Suprapubic skin (tissue), 4 donors: Measurements from ENCODE around the gene BCKDK.

ENCODE experiments used
- EP300 ChIP-seq: sonication (generic); formaldehyde crosslinking; IDR thresholded peaks from one replicate; pipeline ENCODE4 v1.6.1; 2017; ENCODE audit warnings: antibody characterized with exemption
- POLR2A ChIP-seq, 2 donors: fragments of 450-650 bp; IDR thresholded peaks; one replicate each; pipeline ENCODE4 v1.6.1; 2017; ENCODE audit warnings: antibody characterized with exemption in 2 of 2, mild to moderate bottlenecking in 2 of 2, moderate library complexity in 2 of 2
- POLR2AphosphoS5 ChIP-seq, 3 donors: sonication (generic); formaldehyde crosslinking; IDR thresholded peaks; one replicate each; pipeline ENCODE4 v1.6.1; 2017; ENCODE audit warnings: antibody characterized with exemption in 3 of 3
- TF ChIP-seq, protein P1 (sequence below), 2 donors: fragments of 200-600 bp in 1 of 2; fragments of 450-650 bp in 1 of 2; sonication (generic) in 1 of 2; IDR thresholded peaks; one replicate each; pipeline ENCODE4 v1.5.1; 2016 to 2019; ENCODE audit warnings: antibody characterized with exemption in 2 of 2, mild to moderate bottlenecking in 1 of 2, moderate library complexity in 1 of 2

DNA sequence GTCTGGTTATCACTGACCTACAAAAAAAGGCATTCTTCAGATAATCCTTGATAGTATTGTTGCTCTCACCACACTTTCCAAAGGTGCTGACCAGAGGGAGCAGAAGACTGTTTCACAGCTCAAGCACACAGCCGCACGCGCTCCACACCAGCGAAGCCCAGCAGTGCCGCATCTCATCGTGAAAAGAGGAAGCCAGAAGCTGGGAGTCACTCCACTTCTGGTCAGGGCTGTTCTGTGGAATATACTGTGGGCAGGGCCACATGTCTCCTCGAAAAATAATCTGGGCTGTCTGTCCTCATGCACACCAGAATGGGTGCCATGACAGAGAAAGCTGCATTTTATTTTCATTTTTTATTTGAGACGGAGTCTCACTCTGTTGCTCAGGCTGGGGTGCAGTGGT is 49.0 kb downstream of the BCKDK start:
- TF ChIP-seq, protein P1, sequence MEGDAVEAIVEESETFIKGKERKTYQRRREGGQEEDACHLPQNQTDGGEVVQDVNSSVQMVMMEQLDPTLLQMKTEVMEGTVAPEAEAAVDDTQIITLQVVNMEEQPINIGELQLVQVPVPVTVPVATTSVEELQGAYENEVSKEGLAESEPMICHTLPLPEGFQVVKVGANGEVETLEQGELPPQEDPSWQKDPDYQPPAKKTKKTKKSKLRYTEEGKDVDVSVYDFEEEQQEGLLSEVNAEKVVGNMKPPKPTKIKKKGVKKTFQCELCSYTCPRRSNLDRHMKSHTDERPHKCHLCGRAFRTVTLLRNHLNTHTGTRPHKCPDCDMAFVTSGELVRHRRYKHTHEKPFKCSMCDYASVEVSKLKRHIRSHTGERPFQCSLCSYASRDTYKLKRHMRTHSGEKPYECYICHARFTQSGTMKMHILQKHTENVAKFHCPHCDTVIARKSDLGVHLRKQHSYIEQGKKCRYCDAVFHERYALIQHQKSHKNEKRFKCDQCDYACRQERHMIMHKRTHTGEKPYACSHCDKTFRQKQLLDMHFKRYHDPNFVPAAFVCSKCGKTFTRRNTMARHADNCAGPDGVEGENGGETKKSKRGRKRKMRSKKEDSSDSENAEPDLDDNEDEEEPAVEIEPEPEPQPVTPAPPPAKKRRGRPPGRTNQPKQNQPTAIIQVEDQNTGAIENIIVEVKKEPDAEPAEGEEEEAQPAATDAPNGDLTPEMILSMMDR (IDR thresholded peaks at IDR 0.05) = no peak
- TF ChIP-seq POLR2A (IDR thresholded peaks at IDR 0.05) (no peak), POLR2AphosphoS5 (IDR thresholded peaks at IDR 0.05) (no peak), EP300 (no peak)
